ENCODE measurements around the gene FHAD1.

FHAD1 gene

DNA sequence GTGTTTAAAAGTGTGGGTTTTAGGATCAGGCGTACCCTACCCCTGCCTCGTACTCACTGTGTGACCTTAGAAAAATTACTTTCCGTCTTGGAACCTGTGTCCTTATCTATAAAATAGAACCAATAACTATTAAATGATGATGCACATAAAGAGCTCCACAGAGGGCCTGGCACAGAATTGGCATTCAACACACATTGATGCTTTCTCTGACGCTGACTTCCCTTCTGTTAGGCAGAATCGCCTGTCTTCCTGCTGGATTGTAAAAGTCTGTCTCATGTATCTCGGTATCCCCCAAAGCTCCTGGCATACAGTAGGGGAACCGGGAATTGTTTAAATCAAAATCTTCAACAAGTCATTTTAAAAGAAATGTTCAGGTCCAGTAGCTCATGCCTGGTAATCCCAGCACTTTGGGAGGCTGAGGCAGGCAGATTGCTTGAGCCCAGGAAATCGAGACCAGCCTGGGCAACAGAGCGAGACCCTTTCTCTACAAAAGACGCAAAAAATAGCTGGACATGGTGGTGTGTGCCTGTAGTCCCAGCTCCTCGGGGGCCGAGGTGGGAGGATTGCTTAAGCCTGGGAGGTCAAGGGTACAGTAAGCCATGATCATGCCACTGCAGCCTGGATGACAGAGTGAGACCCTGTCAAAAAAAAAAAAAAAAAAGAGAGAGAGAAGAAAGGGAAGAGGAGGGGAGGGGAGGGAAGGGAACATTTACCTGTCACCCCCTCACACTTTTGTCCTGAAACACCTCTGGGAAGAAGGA is 41.3 kb upstream of the FHAD1 start:
- Histone ChIP-seq H3K9ac (ENCODE audit: low read length) (no peak overlapping the region), H3F3A (ENCODE audit: insufficient read depth, low read length) (no peaks in the 10 kb centered on the region), H3K4me1 (ENCODE audit: insufficient read depth, low read length, severe bottlenecking) (no peaks in the 10 kb centered on the region), H3K9me3 (ENCODE audit: low read length) (no peaks in the 10 kb centered on the region), H3K36me3 (ENCODE audit: insufficient read depth, low read length) (no peaks in the 10 kb centered on the region), H4K20me1 (ENCODE audit: insufficient read depth, low read length) (no peaks in the 10 kb centered on the region), H3K27ac (ENCODE audit: low read depth, low read length, poor library complexity, severe bottlenecking) (no peak overlapping the region), H3K9me2 (ENCODE audit: low read depth, low read length) (no peaks in the 10 kb centered on the region), H3K27me3 (ENCODE audit: insufficient read depth, low read length) (no peaks in the 10 kb centered on the region), H3K4me2 (ENCODE audit: low read length) (no peak overlapping the region), H3K4me3 (ENCODE audit: low read depth, low read length, poor library complexity, severe bottlenecking) (no peak overlapping the region), H2AFZ (ENCODE audit: low read length) (no peak overlapping the region), H3K79me2 (ENCODE audit: insufficient read depth, low read length) (no peaks in the 10 kb centered on the region)
- TF ChIP-seq, protein P1, sequence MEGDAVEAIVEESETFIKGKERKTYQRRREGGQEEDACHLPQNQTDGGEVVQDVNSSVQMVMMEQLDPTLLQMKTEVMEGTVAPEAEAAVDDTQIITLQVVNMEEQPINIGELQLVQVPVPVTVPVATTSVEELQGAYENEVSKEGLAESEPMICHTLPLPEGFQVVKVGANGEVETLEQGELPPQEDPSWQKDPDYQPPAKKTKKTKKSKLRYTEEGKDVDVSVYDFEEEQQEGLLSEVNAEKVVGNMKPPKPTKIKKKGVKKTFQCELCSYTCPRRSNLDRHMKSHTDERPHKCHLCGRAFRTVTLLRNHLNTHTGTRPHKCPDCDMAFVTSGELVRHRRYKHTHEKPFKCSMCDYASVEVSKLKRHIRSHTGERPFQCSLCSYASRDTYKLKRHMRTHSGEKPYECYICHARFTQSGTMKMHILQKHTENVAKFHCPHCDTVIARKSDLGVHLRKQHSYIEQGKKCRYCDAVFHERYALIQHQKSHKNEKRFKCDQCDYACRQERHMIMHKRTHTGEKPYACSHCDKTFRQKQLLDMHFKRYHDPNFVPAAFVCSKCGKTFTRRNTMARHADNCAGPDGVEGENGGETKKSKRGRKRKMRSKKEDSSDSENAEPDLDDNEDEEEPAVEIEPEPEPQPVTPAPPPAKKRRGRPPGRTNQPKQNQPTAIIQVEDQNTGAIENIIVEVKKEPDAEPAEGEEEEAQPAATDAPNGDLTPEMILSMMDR (IDR thresholded peaks at IDR 0.05; ENCODE audit: low read length): no peak

DNA sequence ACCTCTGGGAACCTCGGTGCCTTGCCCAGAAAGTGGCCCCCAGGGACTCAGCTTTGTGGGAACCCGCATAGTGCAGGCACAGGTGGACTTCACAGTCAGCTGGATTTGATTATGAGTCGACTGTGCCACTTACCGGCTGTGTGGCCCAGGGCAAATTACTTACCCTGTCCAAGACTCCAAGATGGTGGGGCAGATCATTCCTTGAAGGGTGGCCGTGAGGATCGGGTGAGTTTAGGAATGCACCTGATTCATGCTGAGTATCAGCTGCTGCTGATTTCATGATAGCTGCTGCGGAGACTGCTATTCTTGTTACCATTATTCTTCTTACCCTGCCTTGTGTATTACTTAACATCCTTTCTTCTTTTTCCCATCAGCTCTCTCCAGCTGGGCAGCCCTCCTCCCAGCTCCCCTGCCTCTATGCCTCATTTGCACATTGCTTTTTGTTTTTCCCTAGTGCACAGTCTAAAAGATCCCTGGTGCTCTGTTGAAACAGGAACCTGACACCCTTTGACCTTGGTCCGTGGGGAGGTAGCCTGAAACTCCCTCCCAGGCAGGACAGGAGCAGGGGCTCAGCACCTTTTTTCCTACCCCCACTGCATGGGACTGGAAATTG is 40.5 kb upstream of the FHAD1 start:
- no peaks in the 10 kb centered on the region for H3K36me3 ChIP-seq (ENCODE audit: insufficient read depth, low read length)
- H3F3A ChIP-seq (ENCODE audit: insufficient read depth, low read length): no peaks in the 10 kb centered on the region
- no peak overlapping the region for H3K4me2 ChIP-seq (ENCODE audit: low read length)
- H4K20me1 ChIP-seq (ENCODE audit: insufficient read depth, low read length): no peaks in the 10 kb centered on the region
- no peaks in the 10 kb centered on the region for H3K79me2 ChIP-seq (ENCODE audit: insufficient read depth, low read length)
- H3K4me3 ChIP-seq (ENCODE audit: low read depth, low read length, poor library complexity, severe bottlenecking): no peak overlapping the region
- no peak overlapping the region for H3K27ac ChIP-seq (ENCODE audit: low read depth, low read length, poor library complexity, severe bottlenecking)
- no peaks in the 10 kb centered on the region for H3K27me3 ChIP-seq (ENCODE audit: insufficient read depth, low read length)
- no peaks in the 10 kb centered on the region for H3K4me1 ChIP-seq (ENCODE audit: insufficient read depth, low read length, severe bottlenecking)
- no peak overlapping the region for H2AFZ ChIP-seq (ENCODE audit: low read length)
- H3K9me2 ChIP-seq (ENCODE audit: low read depth, low read length): no peaks in the 10 kb centered on the region
- no peak overlapping the region for H3K9ac ChIP-seq (ENCODE audit: low read length)
- TF ChIP-seq, protein P1 (IDR thresholded peaks at IDR 0.05; ENCODE audit: low read length): no peak
- TF ChIP-seq EZH2 (IDR thresholded peaks at IDR 0.05; ENCODE audit: borderline replicate concordance, low read length): no peak
- no peaks in the 10 kb centered on the region for H3K9me3 ChIP-seq (ENCODE audit: low read length)

DNA sequence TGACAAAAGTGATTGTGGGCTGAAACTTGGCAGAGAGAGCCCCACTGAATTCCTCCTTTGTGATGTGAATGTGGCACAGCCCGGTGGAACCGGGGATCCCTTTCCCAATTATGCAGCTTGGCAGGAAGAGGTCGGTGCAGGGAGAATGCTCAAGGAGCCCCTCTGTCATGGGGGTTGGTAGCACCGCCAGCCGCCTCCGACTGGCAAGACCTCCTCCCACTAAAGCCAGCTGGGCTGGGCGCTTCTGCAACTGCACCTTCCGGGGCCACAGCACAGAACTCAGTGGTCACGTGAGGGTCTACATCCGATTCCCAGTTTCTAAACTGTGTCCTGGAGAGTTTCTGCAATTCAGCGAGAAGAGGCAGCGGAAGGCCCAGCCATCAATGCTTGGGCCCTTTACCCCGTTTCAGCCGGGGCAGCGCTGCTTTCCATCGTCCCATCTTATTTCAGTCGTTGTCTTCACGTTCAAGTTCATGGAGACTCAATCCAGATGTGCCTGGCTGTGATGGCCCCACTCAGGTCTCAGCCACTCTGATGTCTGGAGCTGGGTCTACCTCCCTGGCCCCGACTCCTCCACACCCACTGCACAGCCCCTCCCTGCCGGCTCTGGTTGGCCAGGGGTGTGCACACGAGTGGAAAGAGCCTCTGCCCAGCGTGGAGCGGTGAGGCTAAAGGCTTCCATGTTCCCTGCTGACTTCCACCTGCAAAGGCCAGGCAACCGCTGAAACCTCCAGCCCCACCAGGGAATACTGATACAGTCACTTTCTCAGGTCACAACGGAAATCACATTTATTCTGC is 39.8 kb upstream of the FHAD1 start:
- no peak overlapping the region for H3K4me2 ChIP-seq (ENCODE audit: low read length)
- H4K20me1 ChIP-seq (ENCODE audit: insufficient read depth, low read length): no peaks in the 10 kb centered on the region

More for the DNA sequence above, 39.8 kb upstream of the FHAD1 start:
- no peaks in the 10 kb centered on the region for H3K9me2 ChIP-seq (ENCODE audit: low read depth, low read length)
- TF ChIP-seq EZH2 (IDR thresholded peaks at IDR 0.05; ENCODE audit: borderline replicate concordance, low read length): no peak
- no peak overlapping the region for H2AFZ ChIP-seq (ENCODE audit: low read length)
- no peaks in the 10 kb centered on the region for H3K79me2 ChIP-seq (ENCODE audit: insufficient read depth, low read length)
- no peak overlapping the region for H3K4me3 ChIP-seq (ENCODE audit: low read depth, low read length, poor library complexity, severe bottlenecking)
- no peak overlapping the region for H3K27ac ChIP-seq (ENCODE audit: low read depth, low read length, poor library complexity, severe bottlenecking)
- H3K9ac ChIP-seq (ENCODE audit: low read length): no peak overlapping the region
- H3K4me1 ChIP-seq (ENCODE audit: insufficient read depth, low read length, severe bottlenecking): no peaks in the 10 kb centered on the region
- H3K27me3 ChIP-seq (ENCODE audit: insufficient read depth, low read length): no peaks in the 10 kb centered on the region
- no peaks in the 10 kb centered on the region for H3F3A ChIP-seq (ENCODE audit: insufficient read depth, low read length)
- no peaks in the 10 kb centered on the region for H3K9me3 ChIP-seq (ENCODE audit: low read length)
- H3K36me3 ChIP-seq (ENCODE audit: insufficient read depth, low read length): no peaks in the 10 kb centered on the region

Data from OCI-LY1 (cell line).